Stimulated activated CD4-positive, alpha-beta T cell treated with anti-CD3 and anti-CD28 coated beads, Interleukin-12 subunit alpha, Interleukin-12 subunit beta, amount 100 ng/mL, for 24 hours (primary cell): ENCODE measurements around the gene SLC27A6.

Source experiments
- DNase-seq, 2 experiments: peaks; one replicate each; pipeline ENCODE4 v3.0.0-alpha.2; 2020; ENCODE audit warnings: low read depth in 2 of 2

SLC27A6 gene

GRCh38 chr5:129063483-129064113, 98.3 kb downstream of the SLC27A6 start:
- DNase-seq, result no peak

DNA sequence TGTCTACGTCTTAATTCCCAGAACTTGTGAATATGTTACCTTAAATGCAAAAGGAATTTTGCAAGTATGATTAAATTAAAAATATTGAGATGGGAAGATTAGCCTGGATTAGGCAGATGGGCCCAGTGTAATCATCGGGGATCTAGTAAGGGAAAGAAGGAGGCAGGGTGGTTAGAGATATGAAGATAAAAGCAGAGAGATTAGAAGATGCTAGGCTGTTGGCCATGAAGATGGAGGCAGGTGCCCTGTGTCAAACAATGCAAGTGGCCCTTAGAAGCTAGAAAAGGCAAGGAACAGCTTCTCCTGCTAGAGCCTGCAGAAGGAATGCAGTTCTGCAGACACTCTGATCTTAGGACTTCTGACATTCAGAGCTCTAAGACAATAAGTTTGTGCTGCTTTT, 100.4 kb downstream of the SLC27A6 start:
- DNase-seq, result no peak

- DNase-seq, result no peak
These were observed 102.5 kb downstream of the SLC27A6 start for GRCh38 chr5:129067745-129068144.

GRCh38 chr5:129069292-129069691, 104.0 kb downstream of the SLC27A6 start:
- no peak for DNase-seq

DNA sequence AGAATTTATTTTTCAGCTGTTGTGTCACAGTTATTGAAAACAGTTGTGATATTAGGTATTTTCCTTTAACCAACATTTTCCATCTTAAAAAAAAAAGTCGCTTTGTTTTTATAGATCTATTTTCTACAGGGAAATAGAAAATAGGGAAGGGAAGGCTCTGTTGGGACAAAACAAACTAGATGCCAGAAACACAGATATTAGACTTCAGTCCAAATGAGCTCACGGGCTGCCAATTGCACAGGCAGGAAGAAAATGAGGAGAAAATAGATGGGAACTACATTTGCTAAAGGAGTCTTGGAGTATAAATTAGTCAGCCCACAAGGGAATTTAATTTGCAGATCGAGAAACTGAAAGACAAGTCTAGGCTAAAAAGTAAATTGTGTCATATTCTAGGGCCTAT, 107.8 kb downstream of the SLC27A6 start:
- DNase-seq, result no peak

GRCh38 chr5:129074903-129075302, 109.6 kb downstream of the SLC27A6 start:
- no peak for DNase-seq

GRCh38 chr5:129077433-129078075, 112.3 kb downstream of the SLC27A6 start:
- no peak for DNase-seq

- DNase-seq, result no peak
These were observed 113.0 kb downstream of the SLC27A6 start for GRCh38 chr5:129078247-129078646.

DNA sequence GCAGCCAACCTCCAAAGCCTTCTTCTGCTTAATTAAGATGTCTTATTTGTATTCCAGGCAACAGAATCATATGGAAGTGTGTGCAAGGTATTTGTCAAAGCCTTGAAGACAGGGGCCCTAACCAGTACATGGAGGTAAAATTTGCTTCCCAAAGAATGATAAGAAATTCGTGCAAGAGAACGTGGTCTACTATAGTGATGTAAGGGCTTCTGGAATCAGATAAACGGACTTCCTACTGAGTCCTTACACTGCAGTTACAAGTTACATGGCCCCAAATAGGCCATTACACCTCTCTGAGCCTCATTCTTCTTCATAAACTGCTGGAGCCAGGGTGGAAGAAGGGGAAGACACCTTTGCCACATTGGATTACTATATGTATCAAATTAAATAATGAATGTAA, 113.4 kb downstream of the SLC27A6 start:
- no peak for DNase-seq

DNA sequence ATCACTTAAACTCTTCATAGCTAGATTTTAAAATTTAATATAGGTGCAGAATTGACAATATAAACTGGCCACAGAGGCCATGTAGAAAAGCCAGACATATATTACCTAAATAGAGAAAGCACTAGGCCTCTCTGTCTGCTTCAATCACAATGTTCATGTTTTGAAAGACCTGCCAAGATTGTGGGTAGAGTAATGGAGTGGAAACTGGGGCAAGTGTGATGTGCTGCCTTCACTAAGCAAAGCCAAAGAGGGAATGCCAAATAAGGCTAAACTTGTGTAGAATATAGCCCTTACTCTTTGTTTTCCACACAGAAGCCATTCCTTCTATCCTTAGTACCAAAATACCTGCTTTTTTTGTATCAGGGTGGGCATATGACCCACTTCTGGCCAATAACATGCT, 114.2 kb downstream of the SLC27A6 start:
- no peak for DNase-seq

GRCh38 chr5:129080766-129081165, 115.5 kb downstream of the SLC27A6 start:
- DNase-seq, result no peak

DNA sequence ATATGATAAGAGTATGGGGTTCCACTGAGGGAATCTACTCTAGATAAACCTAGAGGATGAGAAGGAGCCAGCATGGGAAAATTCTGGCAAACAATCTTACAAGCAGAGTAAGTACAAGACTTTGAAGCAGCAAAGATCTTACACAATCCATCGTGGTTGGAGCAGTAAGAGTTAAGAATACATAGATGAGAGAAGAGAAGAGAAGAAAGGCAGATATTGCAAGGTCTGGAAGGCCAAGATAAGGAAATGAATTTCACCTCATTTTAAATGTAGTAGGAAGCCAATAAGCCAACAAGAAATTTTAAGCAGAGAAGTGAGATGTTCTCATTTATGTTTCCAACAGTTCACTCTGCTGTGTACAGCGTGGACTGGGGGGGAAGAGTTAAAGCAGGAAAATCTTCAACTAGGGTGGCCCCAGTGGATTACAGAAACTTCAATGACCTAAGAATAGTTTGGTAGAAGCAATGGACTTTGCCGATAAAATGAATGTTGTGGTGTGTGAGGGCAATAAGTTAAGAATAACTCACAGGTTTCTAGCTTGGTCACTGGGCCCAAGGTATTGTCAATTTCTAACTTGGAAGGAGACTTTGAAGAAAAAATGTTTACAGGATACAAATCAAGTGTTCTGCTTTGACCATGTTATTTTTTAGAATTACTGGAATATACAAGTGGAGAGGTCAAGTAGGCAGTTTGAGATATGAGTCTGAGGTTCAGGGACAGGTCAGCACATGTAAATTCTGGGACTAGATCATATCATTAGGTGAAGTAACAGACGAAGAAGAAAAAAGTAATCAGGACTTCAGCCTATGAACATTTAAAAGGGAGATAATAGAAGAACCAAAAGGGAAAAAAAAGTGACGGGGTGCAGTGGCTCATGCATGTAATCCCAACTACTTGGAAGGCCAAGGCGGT, 117.2 kb downstream of the SLC27A6 start:
- no peak for DNase-seq
